DOHH2 (cell line): ENCODE results near the gene TBPL1.

ENCODE experiments used
- H3F3A ChIP-seq: fragments of 200-600 bp; sonication (generic), shearing (Covaris generic); 2 replicates; pipeline ENCODE4 v1.6.0; 2016; ENCODE audit warnings: antibody characterized with exemption, mild to moderate bottlenecking; ENCODE audit not compliant: control insufficient read depth, insufficient read depth
- H3K27ac ChIP-seq: fragments of 200-600 bp; sonication (generic); 2 replicates; pipeline ENCODE4 v1.5.1; 2014; ENCODE audit warnings: low read depth, mild to moderate bottlenecking, low read length, moderate library complexity
- H3K27me3 ChIP-seq: fragments of 200-600 bp; sonication (generic); 2 replicates; pipeline ENCODE4 v1.6.1; 2014; ENCODE audit warnings: mild to moderate bottlenecking, low read length, mixed read lengths; ENCODE audit not compliant: control insufficient read depth
- H3K36me3 ChIP-seq: fragments of 200-600 bp; sonication (generic); 2 replicates; pipeline ENCODE4 v1.6.1; 2014; ENCODE audit warnings: mild to moderate bottlenecking, low read length, moderate library complexity, mixed read lengths; ENCODE audit not compliant: control insufficient read depth
- H3K4me1 ChIP-seq: fragments of 200-600 bp; sonication (generic); 2 replicates; pipeline ENCODE4 v1.6.1; 2014; ENCODE audit warnings: mild to moderate bottlenecking, low read length, mixed read lengths; ENCODE audit not compliant: control insufficient read depth
- H3K4me2 ChIP-seq: fragments of 200-600 bp; sonication (generic); 2 replicates; pipeline ENCODE4 v1.6.0; 2014; ENCODE audit warnings: mild to moderate bottlenecking, low read length, moderate library complexity
- H3K4me3 ChIP-seq: fragments of 200-600 bp; sonication (generic); 2 replicates; pipeline ENCODE4 v1.5.1; 2014; ENCODE audit warnings: mild to moderate bottlenecking, low read length, mixed read lengths
- H3K79me2 ChIP-seq: fragments of 200-600 bp; sonication (generic); 2 replicates; pipeline ENCODE4 v1.6.1; 2014; ENCODE audit warnings: mild to moderate bottlenecking, low read length, mixed read lengths; ENCODE audit not compliant: control insufficient read depth
- H3K9me2 ChIP-seq: fragments of 200-600 bp; sonication (generic); replicated peaks from 2 replicates; pipeline ENCODE4 v1.6.1; 2014; ENCODE audit warnings: mild to moderate bottlenecking, low read length, mixed read lengths; ENCODE audit not compliant: control insufficient read depth
- H3K9me3 ChIP-seq: fragments of 200-600 bp; sonication (generic); 2 replicates; pipeline ENCODE4 v1.6.1; 2014; ENCODE audit warnings: antibody characterized with exemption, low read length, mixed read lengths; ENCODE audit not compliant: control insufficient read depth, insufficient read depth
- H4K20me1 ChIP-seq: fragments of 200-600 bp; sonication (generic); 2 replicates; pipeline ENCODE4 v1.6.0; 2014; ENCODE audit warnings: low read depth, mild to moderate bottlenecking, antibody characterized with exemption, low read length, moderate library complexity; ENCODE audit not compliant: control insufficient read depth, insufficient read depth
- CTCF ChIP-seq: fragments of 200-600 bp; sonication (generic); IDR thresholded peaks from one replicate; pipeline ENCODE4 v1.5.1; 2014; ENCODE audit warnings: antibody characterized with exemption, mild to moderate bottlenecking, low read depth, low read length; ENCODE audit not compliant: poor library complexity, severe bottlenecking
- EZH2phosphoT487 ChIP-seq: fragments of 200-600 bp; sonication (generic); IDR thresholded peaks from 2 replicates; pipeline ENCODE4 v1.6.1; 2017; ENCODE audit warnings: borderline replicate concordance, mild to moderate bottlenecking, antibody characterized with exemption, low read length, moderate library complexity, mixed read lengths

The TBPL1 gene

GRCh38 chr6:133937909-133938308, 15.1 kb upstream of the TBPL1 start:
- TF ChIP-seq EZH2phosphoT487 = no peak
- Histone ChIP-seq H3K79me2 (no peaks in the 10 kb centered on the region), H3K4me2 (no peak overlapping the region), H3K4me1 (no peaks in the 10 kb centered on the region), H3F3A (no peaks in the 10 kb centered on the region), H3K9me3 (no peaks in the 10 kb centered on the region), H3K27me3 (no peaks in the 10 kb centered on the region), H3K36me3 (no peaks in the 10 kb centered on the region), H4K20me1 (no peaks in the 10 kb centered on the region), H3K4me3 (no peak overlapping the region), H3K9me2 (no peaks in the 10 kb centered on the region), H3K27ac (no peak overlapping the region)

- H3K27ac ChIP-seq = no peak overlapping the region
- no peaks in the 10 kb centered on the region for H3F3A ChIP-seq
- H4K20me1 ChIP-seq = no peaks in the 10 kb centered on the region
- no peaks in the 10 kb centered on the region for H3K27me3 ChIP-seq
- H3K36me3 ChIP-seq = no peaks in the 10 kb centered on the region
- H3K4me3 ChIP-seq = no peak overlapping the region
- TF ChIP-seq CTCF (no peak), EZH2phosphoT487 (no peak)
- H3K79me2 ChIP-seq = no peaks in the 10 kb centered on the region
- no peak overlapping the region for H3K4me2 ChIP-seq
- H3K9me3 ChIP-seq = no peaks in the 10 kb centered on the region
- no peaks in the 10 kb centered on the region for H3K9me2 ChIP-seq
- no peaks in the 10 kb centered on the region for H3K4me1 ChIP-seq
Observed at GRCh38 chr6:133938533-133938932, 14.5 kb upstream of the TBPL1 start.

- Histone ChIP-seq H3F3A (no peaks in the 10 kb centered on the region), H4K20me1 (no peaks in the 10 kb centered on the region), H3K4me1 (no peaks in the 10 kb centered on the region), H3K4me2 (no peak overlapping the region), H3K9me2 (no peaks in the 10 kb centered on the region), H3K4me3 (no peak overlapping the region), H3K79me2 (no peaks in the 10 kb centered on the region), H3K27ac (no peak overlapping the region), H3K27me3 (no peaks in the 10 kb centered on the region), H3K9me3 (no peaks in the 10 kb centered on the region), H3K36me3 (no peaks in the 10 kb centered on the region)
- TF ChIP-seq CTCF (no peak), EZH2phosphoT487 (no peak)
Observed at GRCh38 chr6:133939778-133940667, 13.0 kb upstream of the TBPL1 start.

- Histone ChIP-seq H3K27ac (no peak overlapping the region), H3K79me2 (no peaks in the 10 kb centered on the region), H3K4me1 (no peaks in the 10 kb centered on the region), H3K36me3 (no peaks in the 10 kb centered on the region), H3K27me3 (no peaks in the 10 kb centered on the region), H4K20me1 (no peaks in the 10 kb centered on the region), H3K4me3 (no peak overlapping the region), H3F3A (no peaks in the 10 kb centered on the region), H3K9me2 (no peaks in the 10 kb centered on the region), H3K9me3 (no peaks in the 10 kb centered on the region), H3K4me2 (no peak overlapping the region)
- no peak for TF ChIP-seq CTCF
- TF ChIP-seq EZH2phosphoT487 = no peak
Observed at GRCh38 chr6:133945158-133945557, 7.9 kb upstream of the TBPL1 start.
